Measurements from ENCODE around the gene NAXE.

NAXE gene

DNA sequence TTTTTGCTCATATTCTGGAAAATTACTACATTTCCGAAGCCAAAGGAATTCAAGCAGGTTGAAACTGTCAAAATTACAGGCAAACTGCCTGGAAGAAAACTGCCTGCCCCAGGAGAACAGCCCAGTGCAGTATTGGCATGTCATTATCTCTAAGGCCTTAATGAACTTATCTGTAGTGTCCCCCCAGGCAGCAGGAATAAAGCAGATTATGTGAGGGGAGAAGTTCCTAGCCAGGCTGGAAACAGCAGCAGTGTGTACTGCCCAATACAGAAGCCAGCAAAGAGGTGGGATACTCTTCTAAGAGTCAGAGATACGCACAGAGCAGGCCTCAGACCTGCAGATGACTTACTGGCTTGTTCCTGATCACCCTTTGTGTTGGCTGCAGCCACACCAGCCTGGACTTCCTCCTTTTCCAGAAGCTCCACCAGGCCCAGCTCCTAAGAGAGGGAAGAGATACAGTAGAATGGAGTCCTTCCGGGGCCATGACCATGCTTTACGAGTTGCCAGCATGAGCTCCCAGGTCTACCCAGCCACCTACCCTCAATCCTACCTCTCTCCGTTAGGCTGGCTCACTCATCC lies 30.9 kb upstream of the NAXE start:
- in situ Hi-C loops (cut with HindIII; ENCODE audit: low sequenced_read_pairs): no loop called here
- no peak for TF ChIP-seq CTCF (IDR thresholded peaks at IDR 0.05; ENCODE audit: low read depth, low read length)
- H3K4me3 ChIP-seq (ENCODE audit: low read depth, low read length): no peak overlapping the region
- DNase-seq (ENCODE audit: low read depth, low spot score): no peak

DNA sequence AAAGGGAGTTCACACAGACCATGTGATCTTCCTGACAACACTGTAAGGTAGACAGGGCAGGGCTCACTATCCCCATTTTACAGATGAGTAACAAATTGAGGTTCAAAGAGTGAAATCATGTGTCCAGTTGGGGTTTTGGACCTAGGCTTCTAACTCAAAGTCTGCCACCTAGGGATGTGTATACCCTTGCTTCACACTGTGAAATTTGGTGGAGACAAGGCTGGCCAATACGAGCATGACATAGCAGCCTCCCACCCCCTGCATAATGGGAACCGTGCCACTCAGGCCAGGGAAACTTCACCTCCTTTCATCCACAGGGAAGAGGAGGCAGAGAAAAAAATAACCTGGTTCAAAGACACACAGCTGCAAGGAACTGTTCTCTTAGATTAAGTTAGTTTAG lies 26.1 kb upstream of the NAXE start:
- H3K4me3 ChIP-seq (ENCODE audit: low read depth, low read length): no peak overlapping the region
- in situ Hi-C loops (cut with HindIII; ENCODE audit: low sequenced_read_pairs): no loop called here
- no peak for TF ChIP-seq CTCF (IDR thresholded peaks at IDR 0.05; ENCODE audit: low read depth, low read length)
- no peak for DNase-seq (ENCODE audit: low read depth, low spot score)

DNA sequence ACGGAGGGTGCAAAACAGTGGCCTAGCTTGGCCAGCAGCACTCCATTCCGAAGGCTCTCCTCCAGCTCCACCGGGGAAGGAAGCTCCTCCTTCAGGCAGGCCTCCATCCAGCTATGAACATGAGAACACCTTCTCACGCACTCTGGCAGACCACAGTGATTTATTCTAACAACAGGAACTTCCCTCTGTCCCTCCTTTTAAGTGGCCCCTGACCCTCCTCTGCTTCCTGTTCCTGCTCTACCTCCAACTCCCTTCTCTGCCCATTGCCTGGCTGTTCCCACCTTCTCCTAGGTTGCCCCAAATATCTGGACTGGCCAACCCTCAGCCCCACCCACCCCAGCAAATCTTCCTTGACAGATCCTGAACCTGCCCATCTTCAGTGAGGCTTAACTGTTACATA lies 25.1 kb upstream of the NAXE start:
- no peak for TF ChIP-seq CTCF (IDR thresholded peaks at IDR 0.05; ENCODE audit: low read depth, low read length)
- no peak overlapping the region for H3K4me3 ChIP-seq (ENCODE audit: low read depth, low read length)
- DNase-seq (ENCODE audit: low read depth, low spot score): no peak
- in situ Hi-C loops (cut with HindIII; ENCODE audit: low sequenced_read_pairs): no loop called here

- TF ChIP-seq CTCF (IDR thresholded peaks at IDR 0.05; ENCODE audit: low read depth, low read length): no peak
- peak; percentile 87 for DNase-seq (ENCODE audit: low read depth, low spot score)
- in situ Hi-C loops (cut with HindIII; ENCODE audit: low sequenced_read_pairs): no loop called here
- H3K4me3 ChIP-seq (ENCODE audit: low read depth, low read length): peak overlapping the region; percentile 73
Measured at GRCh38 chr1:156571261-156571852, 20.2 kb upstream of the NAXE start.

- in situ Hi-C loops (cut with HindIII; ENCODE audit: low sequenced_read_pairs): no loop called here
- TF ChIP-seq CTCF (IDR thresholded peaks at IDR 0.05; ENCODE audit: low read depth, low read length): no peak
- H3K4me3 ChIP-seq (ENCODE audit: low read depth, low read length): peak within 1 kb of the TSS; percentile 73
- peak; percentile 83 for DNase-seq (ENCODE audit: low read depth, low spot score)
Measured at GRCh38 chr1:156571919-156572662, 19.5 kb upstream of the NAXE start, which contains the start of gene IQGAP3. IQGAP3 (minus strand) TSS chr1:156572565; CDS start chr1:156572529, 36 bp downstream.

- peak overlapping the region; percentile 73 for H3K4me3 ChIP-seq (ENCODE audit: low read depth, low read length)
- DNase-seq (ENCODE audit: low read depth, low spot score): no peak
Measured at GRCh38 chr1:156572663-156573018, 18.9 kb upstream of the NAXE start.

More at GRCh38 chr1:156572663-156573018, 18.9 kb upstream of the NAXE start:
- in situ Hi-C loops (cut with HindIII; ENCODE audit: low sequenced_read_pairs): no loop called here
- TF ChIP-seq CTCF (IDR thresholded peaks at IDR 0.05; ENCODE audit: low read depth, low read length): no peak

All from astrocyte of the spinal cord (primary cell).